Heart left ventricle (tissue), 13 donors: ENCODE measurements around the gene GSAP.
"Not testable (repeated sequence)": the region's sequence is repeated elsewhere in the genome, so short reads cannot be mapped to it uniquely, and the experiment has no call there.

Experiments used
- POLR2A ChIP-seq, 2 donors: fragments of 450-650 bp; IDR thresholded peaks; one replicate each; pipeline ENCODE4 v1.6.1; 2017; ENCODE audit warnings: antibody characterized with exemption in 2 of 2, mild to moderate bottlenecking in 2 of 2, moderate library complexity in 2 of 2
- TF ChIP-seq, protein P1 (sequence below), 12 donors: fragments of 200-600 bp; sonication (generic) in 4 of 12; IDR thresholded peaks; one replicate each; pipeline versions ENCODE4 v1.5.0 to v1.8.0; 2018 to 2022; ENCODE audit warnings: antibody characterized with exemption in 12 of 12, mild to moderate bottlenecking in 5 of 12
- donor health status: ischemic (EF 13 %, LVEDD 7.1; RV severe dilation, severe dysfunction).
- donor health status: DM: no; HTN: yes; CAD: no.
- donor health status: DM: no; HTN: no; CAD: no.
- donor health status: ischemic (EF 25% LVEDD 6.9; RV normal size, moderate dysfunction).
- donor health status: ischemic (EF 25% LVEDD 5.7; RV mildly dilated, moderate dysfunction).
- donor health status: ischemic (EF 35%, LVEDD 5.7; RV mildly dilated, moderate dysfunction).
- donor health status: nonischemic (EF 11% LVEDD 7.7; RV severe dilation, severe dysfunction).
- donor health status: DM: yes; HTN: yes; CAD: no.
- donor health status: PGD.
- donor health status: ischemic (EF 29% LVEDD 5.4; RV normal size, mild dysfunction).
- donor health status: nonischemic (EF 23%, LVEDD 6.1; RV moderate dilation, normal function).

- TF ChIP-seq, protein P1, sequence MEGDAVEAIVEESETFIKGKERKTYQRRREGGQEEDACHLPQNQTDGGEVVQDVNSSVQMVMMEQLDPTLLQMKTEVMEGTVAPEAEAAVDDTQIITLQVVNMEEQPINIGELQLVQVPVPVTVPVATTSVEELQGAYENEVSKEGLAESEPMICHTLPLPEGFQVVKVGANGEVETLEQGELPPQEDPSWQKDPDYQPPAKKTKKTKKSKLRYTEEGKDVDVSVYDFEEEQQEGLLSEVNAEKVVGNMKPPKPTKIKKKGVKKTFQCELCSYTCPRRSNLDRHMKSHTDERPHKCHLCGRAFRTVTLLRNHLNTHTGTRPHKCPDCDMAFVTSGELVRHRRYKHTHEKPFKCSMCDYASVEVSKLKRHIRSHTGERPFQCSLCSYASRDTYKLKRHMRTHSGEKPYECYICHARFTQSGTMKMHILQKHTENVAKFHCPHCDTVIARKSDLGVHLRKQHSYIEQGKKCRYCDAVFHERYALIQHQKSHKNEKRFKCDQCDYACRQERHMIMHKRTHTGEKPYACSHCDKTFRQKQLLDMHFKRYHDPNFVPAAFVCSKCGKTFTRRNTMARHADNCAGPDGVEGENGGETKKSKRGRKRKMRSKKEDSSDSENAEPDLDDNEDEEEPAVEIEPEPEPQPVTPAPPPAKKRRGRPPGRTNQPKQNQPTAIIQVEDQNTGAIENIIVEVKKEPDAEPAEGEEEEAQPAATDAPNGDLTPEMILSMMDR (IDR thresholded peaks at IDR 0.05) = not testable (repeated sequence)
- TF ChIP-seq POLR2A (IDR thresholded peaks at IDR 0.05) = not testable (repeated sequence)
These were observed 70.7 kb downstream of the GSAP start for GRCh38 chr7:77345426-77345825.
